GM03348 (cell line): ENCODE data around the gene ANXA6.
A peak's percentile ranks its signal among the peaks of the same experiment; 100 is the strongest.

Source experiments
- DNase-seq: peaks from one replicate; pipeline ENCODE4 v3.0.0; 2012; ENCODE audit warnings: low spot score

The ANXA6 gene

DNA sequence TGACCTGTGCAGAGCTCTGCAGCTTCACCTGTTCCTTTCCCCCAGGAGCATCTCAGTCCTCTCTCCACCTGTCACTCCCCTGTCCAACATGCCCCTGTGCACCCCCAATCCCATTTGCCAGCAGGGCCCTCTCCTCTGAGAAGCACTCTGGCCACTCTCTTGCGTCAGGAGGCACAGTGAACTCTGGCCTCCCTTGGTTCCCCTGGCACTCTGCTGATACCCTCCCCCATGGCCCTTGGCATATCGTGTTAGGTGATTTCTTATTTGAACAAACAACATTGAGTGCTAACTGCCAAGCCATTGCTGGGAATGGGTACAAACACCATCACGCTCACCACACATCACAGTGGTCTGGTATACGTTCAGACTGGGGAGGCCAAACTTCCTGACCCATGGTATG, 55.8 kb downstream of the ANXA6 start:
- no peak for DNase-seq

DNA sequence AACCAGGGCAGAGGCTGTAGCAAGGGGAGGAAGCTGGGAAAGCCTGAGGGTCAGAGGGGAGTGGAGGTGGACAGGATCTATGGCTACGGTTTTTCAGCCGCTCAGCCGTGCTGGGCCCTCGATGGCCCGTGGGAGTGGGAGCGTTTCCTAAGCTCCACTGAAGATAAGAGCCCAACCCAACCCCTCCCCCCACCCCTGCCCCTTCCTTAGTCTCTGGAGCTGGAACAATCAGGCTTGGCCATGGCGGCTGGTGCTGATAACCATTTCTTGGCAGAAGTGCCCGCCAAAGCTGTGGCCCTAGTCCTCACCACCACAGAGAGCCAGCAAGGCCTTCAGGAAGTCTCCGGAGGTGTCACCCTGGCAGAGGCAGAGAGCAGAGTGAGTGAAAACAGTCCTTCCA, 56.4 kb downstream of the ANXA6 start:
- no peak for DNase-seq

DNA sequence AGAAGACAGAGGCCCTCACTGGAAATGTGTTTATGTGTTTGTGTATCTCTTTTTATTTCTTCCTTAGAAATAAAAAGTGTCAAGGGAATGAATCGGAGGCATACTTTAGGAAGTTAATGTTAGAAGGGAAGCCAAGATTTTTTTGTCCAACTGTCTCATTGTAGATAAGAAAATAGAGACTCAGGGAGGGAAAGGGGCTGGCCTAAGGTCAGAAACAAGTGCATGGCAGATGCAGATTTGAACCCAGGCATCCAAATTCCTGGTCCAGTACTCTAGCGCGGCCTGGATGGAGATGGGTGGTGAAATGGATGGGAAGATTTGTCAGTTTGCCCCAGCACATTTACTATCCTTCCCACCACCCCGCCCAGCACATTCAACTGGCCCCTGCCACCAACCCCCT, 56.9 kb downstream of the ANXA6 start:
- DNase-seq = no peak

DNA sequence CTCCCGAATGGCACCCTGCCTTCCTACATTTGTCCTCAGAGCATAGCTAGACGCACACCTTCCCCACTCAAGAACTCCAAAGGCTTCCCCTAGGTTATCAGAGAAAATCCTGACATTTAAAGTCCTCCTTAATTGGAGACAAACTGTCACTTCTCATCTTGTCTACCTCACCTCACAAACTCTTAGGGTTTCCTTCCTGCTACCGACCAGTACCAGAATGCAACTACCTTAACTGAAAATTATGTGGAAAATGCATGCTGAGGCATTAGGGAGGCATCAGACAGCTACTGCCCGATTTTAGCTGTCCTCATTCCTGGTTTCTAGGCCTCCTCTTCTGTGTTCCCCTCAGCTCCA, 58.8 kb downstream of the ANXA6 start:
- no peak for DNase-seq

DNA sequence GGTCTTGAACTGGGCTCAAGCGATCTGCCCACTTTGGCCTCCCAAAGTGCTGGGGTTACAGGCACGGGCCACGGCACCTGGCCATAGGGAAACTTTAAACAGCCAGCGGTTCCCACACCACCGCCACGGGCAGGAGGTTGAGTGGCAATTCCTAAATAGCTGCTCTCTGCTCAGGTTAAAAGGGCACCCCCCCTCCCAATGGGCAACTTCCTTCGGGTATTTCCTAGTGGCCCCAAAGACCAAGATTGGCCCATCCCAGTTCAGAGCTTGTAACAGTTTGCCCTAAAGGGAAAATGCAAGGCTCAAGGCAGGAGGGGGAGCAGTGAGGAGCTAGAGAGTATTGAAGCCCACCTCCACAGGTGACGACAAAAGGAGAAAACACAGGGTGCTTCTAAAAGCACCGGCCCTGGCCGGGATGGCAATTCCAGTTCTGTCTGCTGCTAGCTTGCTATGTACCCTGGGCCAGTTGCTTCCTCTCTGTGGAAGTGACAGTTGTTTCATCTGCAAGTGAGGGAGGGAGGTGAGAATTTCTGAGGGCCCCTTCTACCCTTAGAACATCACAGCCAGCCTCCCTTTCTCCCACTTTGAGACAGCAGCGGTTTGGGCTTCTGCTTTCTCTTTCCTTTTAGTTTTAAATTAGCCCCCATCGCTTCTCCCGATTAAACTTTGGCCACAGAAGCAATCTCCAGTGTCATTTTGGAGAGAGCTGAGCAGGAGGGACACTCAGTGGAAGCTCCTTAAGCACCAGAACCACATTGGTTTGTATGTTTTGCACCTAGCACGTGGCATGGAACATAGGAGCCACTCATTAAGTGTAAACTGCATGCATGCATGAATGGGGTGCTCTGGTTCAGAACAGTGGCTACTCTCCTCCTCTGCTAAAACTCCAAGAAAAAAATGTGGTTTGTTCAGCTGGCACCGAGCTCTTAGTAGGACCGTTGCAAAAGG, 59.5 kb downstream of the ANXA6 start:
- no peak for DNase-seq

DNA sequence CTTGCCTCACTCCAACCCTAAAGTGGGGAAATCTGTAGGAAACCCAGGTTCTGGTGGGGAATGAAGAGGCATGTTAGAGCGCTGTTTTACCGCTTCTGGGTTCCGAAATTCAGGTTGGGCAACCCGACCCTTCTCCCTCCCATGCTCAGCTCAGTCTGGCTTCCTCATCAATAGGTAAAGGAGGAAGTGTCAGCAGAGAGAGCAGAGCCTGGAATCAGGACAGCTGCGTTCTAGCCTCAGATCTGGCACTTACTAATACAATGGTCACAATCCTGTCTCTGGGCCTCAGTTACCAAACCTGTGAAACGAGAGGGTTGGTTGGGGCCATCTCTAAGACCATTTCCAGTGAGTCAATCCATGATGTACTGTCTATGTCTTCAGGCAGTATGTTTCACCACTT, 60.5 kb downstream of the ANXA6 start:
- no peak for DNase-seq

DNA sequence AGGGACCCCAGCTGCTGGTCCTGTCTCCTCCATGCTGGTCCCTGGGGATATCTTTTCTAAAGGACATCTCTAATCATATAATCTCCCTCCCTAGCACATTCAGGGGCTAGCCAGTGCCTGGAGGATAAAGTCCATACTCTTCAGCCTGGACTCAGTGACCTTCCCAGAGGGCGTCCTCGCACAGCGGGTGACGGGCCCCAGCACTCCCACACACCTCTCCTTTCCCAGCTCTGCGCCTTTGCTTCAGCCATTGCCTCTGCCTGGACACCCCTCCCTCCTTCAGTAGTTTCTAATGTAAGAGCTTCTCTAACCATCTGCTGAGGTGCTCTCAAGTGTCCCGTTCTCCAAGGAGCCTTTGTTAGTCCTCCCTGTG, 61.6 kb downstream of the ANXA6 start:
- DNase-seq = no peak

DNA sequence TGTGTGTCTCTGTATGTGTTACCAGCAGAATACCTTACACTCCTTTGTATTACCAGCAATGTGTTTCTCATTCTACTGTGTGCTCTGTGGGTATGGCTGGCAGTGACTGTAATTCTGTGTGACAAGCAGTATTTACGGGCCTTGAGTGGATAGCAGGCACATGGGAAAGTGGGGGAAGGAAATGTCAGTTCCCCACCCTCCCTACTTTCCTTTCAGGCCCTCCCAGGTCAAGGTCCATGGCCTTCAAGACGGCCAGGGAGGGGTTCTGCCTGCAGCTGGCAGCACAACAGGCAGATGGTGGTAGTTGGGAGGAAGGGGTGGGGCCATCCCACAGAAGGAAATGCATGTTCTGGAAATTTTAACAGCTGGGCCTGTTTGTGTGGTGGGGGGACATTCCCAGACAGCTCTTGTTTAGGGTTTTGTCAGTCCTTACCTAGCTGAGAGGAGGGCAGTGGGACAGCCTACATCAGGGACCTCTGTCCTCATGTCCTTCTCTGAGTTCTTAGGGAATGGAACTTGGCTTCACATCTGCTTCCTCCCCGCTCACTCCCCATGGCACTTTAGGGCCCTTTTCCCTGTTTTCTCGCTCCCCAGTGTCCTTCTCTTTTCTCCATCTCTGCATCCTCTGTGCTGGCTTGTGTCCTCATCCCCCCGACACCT, 62.1 kb downstream of the ANXA6 start:
- DNase-seq = peak; percentile 52

DNA sequence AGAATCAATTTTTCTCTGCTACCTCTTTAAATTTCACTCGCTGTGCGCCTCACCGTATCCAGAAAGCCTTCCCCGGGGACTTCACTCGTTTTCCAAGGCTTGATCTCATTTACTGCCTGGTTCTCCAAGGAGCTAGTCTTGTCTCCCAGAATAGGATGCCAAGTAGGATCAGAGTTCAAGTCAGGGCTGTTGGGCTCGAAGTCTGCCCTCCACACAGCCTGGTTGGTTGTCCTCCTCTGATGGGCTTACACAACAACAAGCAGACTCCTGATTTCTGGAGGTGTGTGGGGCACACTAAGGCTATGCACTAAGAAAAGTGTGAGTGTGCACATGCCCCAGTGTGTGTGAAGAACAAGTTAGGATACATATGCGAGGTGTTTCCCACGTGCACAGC, 62.7 kb downstream of the ANXA6 start:
- no peak for DNase-seq

DNA sequence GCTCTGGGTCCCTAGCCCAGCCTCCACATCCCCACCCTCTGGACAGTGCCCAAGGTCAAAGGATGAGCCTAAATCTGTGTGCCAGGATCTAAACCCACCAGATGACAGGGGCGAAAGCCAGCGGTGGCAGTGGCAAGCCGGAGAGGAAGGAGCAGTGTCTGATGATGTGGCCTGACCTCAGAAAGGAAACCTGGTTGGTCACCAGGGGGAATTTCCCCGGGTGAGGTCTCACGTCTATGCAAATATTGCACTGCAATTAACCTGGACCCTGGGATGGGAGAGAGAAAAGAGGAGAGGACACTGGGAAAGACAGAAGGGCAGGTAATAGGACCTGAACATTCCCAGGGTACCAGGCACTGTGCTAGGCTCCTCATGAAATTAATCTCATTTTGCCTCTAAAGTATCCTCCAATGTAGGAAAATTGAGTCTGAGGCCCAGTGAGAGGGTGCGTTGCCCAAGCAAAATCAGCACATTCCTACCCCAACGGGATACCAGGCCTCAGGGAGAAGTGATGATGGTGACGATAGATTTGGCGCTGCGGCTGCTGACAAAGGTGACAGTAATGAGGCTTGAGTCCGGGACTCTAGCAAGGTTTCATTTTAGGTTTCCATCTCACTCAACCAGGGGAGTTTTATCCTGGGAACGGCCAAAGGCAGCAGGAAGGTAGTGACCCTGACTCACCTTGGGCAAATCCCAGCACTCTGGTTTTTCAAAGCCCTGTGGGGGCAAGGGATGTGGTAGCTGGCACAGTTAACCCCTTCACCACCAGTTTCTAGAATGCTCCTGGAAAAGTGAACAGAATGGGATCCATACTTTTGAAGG, 63.3 kb downstream of the ANXA6 start:
- no peak for DNase-seq

DNA sequence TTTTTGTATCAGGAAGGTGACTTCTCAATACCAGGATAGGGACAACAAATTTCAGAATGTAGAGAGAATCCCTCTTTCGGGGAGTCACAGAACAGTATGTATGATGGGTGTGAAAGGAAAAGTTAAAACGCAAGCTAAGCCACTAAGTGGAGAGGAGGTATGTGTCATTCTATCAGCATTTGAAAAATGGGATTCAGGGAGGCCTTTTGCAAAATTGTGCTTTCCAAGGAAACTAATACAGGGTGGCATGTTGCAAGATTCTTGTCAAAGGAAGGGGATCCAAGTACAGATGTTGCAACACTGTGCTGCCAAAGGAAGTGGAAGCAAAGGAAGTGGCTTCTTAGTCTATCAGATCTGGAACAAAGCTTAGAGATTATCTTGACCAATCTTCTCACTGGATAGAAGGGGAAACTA, 64.1 kb downstream of the ANXA6 start:
- peak; percentile 86 for DNase-seq

DNA sequence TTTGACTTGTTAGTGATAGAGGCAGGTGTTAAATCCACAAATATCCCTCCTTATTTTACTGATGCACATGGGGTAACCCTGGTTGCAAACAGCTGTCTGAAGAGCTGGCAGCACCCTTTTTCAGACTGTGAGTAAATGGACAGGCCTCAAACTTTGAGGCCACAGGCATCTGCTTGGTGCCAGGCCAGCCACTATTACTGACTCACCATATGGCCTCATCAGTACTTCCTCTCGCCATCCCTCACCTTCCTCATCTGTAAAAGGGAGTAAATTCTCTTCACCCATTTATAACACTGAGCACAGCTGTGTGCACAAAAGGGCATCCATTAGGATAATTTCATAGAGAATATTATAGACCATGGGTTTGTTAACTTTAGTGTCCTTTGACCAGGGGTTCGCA, 64.8 kb downstream of the ANXA6 start:
- peak; percentile 70 for DNase-seq

DNA sequence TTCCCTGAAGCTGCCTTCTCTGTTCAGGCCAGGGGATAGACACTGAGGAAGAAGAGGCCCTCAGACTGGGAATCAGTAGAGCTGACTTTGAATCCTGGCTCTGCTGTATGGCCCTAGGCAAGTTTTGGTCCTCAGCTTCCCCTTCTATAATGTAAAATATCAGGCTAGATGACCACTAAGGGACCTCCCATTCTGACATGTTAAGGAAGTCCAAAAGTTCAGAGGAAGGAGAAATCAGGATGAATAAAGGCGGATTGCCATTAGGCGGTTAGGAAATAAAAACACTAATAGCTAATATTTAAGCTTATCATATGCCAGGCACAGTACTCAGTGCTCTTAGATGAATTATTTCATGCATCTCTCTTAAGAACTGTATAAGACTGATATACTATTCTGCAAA, 67.9 kb downstream of the ANXA6 start:
- no peak for DNase-seq

DNA sequence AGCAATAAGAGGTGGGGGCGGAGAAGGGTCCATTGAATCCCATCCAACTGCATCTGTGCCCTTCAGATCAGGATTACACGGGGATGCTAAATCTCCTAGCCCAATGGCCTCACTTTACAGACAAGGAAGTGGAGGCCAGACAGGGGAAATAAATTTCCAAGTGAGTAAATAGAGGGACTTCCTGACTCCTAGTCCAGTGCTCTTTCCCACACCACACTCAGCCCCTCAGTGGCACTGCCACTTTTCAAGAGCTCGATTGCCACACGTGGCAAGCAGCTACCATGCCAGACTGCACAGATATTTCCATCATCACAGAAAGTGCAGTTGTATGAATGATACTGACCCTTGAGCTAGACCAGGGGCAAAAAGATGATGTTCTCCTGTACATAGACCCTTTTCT, 68.6 kb downstream of the ANXA6 start:
- no peak for DNase-seq

DNA sequence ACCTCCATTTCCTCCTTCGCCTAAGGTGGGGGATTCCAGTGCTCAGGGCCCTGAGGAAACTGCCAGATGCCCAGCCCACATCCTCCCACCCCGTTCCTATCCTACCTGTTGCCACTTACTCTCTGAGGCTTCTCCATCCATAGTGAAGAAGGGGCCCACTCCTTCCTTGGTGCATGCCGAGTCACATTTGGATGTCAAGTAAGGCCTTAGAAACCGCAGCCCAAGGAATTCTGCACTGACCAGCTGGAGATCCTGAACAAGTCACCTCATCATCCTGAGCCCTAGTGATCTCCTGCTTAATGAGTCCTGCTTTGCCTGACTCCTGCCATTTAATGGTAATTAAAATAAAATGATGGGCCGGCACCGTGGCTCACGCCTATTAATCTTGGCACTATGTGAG, 70.1 kb downstream of the ANXA6 start:
- DNase-seq = no peak

DNA sequence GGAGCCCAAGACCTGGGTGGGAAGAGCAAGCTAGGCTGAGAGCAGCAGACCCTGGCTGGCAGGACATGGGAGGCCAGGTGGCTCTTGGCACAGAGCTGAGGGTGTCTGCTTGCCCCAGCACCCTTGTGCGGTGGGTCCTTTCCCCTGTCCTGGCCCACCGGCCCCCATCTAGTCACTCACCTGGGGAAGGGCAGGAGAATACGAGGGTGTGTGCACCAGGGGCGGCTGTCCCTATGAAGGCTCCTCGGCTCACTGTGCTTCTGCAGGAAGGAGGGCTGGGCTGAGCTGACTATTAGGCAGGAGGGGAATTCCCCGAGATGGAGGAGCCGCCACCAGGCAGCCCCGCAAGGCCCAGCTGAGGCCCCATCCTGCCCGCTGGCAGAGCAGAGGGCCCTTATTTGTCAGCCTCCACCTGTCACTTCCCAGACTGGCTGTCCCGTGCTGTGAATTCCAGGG, 70.6 kb downstream of the ANXA6 start:
- DNase-seq = no peak

DNA sequence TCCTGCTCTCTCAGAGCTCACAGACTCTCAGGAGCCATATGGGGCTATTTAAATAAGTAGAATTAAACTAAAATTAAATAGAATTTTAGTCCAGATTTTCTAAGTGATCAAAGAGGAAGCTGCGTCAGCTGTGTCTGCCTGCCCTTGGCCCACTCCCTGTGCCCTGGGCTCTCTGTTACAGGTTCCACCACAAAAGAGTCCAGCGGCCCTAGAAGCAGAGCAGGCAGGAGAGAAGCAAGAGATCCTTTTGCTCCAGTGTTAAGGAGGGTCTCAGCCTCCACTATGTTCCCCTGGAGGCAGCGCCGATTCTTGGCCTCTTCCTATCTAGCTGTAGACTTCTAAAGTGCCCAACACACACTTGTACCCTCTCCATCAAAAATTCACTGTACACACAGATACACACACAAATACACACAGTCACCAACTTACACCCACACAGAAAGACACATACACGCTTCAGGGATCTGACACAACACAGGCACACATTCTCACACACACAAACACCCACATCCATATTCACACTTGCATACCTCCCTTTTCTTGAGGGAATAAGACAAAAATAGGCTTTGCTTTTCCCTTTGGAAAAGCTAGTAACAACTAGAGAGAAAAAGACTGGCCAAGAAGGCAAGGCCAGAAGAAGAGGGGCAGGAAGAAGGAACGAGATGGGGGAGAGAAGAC, 71.2 kb downstream of the ANXA6 start:
- no peak for DNase-seq

DNA sequence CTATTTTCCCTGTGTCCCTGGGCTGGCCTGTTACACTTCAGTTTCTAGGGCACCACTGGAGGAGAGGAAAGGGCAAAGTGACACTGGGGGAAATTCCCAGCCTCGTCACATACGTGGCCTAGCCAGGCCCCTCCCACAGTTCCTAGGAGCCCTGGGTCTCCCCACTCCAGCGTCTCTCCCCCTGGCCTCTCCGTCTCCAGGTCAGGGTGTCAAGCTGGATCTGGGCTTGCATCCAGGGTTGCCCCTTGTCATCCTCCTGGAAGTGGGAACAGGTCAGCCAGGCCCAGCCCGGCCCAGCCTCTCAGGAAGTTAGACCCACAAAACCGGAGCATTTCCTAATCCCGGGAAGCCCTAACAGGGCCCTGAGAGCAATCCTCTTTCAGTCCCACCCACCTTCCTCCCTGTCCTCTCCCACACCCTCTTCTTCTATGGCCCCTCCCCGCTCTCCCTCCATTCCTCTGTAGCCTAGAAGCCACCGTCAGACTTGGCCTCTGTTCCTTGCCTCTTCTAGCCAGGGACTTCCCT, 72.0 kb downstream of the ANXA6 start:
- peak; percentile 35 for DNase-seq

DNA sequence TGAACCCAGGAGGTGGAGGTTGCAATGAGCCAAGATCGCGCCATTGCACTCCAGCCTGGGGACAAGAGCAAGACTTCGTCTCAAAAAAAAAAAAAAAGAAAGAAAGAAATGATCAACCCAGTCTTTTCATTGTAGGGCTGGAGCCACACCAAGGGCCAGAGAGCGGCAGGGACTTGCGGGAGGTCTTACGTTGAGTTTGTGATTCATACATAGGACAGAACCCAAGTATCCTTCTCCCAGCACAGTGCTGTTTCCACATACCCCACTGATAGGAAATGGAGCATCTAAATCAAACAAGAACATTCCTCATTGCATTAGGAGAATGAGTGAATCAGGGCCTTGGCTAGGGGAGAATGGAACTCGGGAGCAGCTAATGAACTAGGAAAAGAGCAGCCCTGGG, 73.2 kb downstream of the ANXA6 start:
- DNase-seq = no peak

DNA sequence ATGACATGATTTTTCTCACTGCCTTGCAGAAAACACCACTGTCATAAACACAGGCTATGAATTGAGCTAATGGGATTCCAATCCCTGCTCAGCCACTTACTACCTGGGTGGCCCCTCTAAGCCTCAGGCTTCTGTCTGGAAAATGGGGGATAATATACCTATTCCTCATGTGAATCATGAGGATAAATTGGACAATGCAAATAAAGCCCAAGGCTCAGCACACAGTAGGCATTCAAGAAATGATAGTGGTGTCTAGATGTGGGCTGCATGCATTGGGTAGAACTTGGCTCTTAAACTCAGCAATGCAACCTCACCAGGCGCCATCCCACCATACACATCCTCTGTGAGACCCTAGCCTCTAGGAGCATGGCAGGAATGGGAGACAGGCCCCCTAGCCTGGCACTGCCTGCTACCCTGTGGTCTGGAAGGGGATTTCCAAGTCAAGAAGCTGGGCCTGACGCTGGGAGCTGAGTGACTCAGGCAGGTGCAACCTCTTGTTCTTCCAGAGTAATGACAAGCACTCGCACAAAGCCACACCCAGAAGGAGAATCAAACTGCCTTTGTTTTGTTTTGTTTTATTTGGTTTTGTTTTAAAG, 74.4 kb downstream of the ANXA6 start:
- no peak for DNase-seq

DNA sequence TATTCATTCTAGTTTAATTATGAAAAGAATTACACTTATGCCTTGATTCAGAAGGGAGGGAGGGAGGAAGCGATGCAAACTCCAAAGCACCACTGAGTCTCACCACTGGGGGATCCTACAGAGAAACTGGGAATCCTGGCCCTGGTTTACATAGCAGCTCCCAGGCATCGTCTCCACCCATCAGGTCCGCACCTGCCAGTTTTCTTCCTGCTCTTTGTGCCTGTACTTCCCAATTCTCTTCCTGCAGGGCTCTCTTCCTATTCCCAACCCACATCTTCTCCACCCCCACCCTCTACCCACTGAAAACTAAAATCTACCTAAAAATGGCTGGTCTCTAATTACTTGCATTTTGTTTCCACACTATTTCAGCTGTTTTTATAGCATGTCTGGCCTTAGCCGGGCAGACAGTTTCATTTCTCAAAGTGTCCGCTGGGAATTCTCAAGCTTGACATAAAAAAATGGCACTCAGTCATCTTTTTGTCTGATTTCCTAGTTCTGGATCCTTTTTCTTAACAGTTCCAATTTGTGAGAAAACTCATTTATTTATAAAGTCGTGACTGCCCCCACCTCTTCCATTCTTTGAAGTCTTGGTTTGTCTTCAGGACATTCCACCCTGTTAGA, 75.2 kb downstream of the ANXA6 start:
- DNase-seq = peak; percentile 66
